Fibroblast of skin of back (primary cell): ENCODE measurements around the gene C3orf38.
A peak's percentile ranks its signal among the peaks of the same experiment; 100 is the strongest.
"Not testable (repeated sequence)": the region's sequence is repeated elsewhere in the genome, so short reads cannot be mapped to it uniquely, and the experiment has no call there.

ENCODE experiments used
- DNase-seq: peaks from one replicate; pipeline ENCODE4 v3.0.0-alpha.2; 2013

The C3orf38 gene

DNA sequence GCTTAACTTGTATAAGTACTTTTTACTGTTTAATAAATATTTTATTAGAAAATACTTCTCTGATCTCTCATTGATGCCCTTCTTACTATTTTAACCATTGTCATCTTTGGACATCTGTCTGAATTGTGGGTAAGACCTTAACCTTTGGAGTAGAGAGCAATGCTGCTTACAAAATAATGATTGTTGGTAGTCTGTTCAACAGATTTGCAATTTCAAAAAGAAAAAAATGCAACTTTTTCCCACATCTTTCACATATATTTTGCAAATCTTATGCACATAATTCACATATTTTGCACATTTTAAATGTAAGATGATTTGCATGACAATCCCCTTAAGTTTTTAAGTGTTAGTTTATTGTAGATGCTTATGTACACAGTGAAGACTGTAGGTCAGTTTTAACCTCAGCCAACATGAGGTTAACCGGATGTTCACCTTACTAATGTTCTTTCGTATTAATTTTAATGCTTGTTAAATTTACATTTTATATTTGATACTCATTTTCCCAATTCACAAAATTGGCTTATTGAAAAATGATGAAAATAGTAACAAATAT, 16.7 kb downstream of the C3orf38 start:
- DNase-seq: no peak

DNA sequence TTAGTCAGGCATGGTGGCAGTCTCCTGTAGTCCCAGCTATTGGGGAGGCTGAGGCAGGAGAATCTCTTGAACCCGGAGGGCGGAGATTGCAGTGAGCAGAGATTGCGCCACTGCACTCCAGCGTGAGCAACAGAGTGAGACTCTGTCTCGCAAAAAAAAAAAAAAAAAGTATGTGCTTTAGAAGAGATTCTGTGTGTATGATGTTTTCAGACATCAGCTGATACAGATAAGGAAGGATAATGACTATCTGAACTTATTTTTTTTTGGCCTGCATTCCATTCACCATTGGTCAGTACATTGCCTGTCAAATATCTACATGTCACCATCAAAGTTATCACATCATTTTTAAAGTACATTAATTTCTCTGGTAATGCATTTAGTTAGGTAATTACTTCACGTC, 17.4 kb downstream of the C3orf38 start:
- no peak for DNase-seq

DNA sequence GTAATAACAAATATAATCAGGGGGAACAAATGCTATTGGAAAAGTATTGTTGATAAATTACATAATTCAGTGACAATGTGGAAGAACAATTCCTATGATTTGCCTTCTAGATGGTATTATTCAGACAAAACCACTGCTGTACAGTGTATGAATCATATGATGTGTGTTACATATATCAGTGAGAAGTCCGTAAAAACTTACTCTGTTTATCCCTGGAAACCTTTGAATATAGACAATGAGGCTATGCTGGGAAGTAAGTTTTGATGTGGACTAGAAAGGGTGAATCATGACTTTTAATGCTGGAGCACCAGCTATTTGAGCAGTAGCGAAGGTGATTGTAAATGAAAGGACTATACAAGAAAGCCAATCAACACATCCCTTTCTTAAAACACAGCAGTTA, 17.9 kb downstream of the C3orf38 start:
- no peak for DNase-seq

DNA sequence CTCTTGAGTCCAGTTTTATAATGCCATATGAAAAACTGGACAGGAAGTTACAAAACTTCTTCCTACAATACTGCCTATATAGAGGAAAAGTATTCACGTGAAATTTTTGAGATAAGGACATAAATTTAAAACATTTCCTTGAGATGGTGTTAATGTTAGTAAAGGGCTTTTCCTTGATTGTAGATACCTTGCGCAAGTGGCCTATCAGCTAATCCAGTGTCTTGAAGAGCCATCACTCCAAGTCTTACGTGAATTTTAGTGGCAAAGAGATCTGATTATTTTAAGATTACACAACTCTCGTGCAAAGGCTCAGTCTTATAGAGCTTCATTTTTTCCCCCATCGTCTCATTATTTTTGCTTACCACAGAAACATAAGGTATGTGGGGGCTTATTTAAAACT, 18.4 kb downstream of the C3orf38 start:
- no peak for DNase-seq

DNA sequence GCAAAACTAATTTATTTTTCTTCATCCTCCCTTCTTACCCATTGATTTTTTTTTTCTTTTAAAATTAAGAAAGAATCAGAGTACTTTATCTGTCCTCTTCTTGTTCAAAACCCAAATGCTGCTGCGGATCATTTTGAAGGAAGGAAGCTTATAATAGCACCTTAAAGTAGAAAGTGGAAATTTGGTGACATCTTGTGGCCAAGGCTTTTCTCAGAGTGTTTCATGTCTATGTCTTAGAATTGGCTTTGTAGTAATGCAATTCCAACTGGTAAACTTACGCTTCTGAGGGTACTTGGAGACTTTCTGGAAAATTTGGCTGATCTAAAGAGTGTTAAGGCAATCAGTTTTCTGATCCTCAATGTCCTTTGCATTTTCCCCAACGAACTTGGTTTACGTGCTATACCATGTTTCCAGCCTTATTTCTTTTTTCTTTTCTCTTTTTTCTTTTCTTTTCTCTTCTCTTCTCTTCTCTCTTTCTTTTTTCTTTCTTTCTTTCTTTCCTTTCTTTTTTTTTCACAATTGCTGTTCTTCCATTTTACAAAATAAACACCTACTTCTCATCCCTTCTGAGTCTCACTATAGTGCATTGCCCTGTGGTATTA, 30.7 kb downstream of the C3orf38 start:
- peak; percentile 58 for DNase-seq

DNA sequence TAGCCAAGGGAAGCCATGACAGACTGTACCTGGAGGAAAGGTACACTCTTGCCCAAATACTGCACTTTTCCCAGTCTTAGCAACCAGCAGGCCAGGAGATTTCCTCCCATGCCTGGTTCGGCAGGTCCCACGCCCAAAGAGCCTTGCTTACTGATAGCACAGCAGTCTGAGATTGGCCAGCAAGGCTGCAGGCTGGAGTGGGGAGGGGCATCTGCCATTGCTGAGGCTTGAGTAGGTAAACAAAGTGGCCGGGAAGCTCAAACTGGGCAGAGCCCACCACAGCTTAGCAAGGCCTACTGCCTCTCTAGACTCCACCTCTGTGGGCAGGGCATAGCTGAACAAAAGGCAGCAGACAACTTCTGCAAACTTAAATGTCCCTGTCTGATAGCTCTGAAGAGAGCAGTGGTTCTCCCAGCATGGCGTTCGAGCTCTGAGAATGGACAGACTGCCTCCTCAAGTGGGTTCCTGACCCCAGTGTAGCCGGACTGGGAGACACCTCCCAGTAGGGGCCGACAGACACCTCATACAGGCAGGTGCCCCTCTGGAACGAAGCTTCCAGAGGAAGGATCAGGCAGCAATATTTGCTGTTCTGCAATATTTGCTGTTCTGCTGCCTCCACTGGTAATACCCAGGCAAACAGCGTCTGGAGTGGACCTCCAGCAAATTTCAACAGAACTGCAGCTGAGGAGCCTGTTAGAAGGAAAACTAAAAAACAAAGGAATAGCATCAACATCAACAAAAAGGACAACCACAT, 32.6 kb downstream of the C3orf38 start:
- not testable (repeated sequence) for DNase-seq

DNA sequence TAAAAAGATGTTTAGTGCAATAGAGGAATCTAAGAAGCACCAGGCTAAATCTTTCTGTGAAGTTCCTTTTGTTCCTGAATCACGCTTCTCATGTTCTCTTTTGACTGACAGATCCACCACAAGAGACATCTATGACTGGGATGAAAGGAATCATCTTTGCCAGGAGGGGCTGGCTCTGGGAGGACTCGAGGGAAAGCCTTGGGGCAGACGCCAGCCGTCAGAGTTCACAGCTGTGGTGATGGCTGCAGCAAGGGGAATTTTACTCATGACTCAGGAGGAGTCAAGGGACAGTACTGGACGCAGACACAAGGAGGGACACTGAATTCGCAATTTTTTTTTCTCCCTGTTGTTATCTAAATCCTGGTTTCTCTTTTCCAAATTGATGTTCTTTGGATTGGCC, 38.7 kb downstream of the C3orf38 start:
- peak; percentile 67 for DNase-seq

DNA sequence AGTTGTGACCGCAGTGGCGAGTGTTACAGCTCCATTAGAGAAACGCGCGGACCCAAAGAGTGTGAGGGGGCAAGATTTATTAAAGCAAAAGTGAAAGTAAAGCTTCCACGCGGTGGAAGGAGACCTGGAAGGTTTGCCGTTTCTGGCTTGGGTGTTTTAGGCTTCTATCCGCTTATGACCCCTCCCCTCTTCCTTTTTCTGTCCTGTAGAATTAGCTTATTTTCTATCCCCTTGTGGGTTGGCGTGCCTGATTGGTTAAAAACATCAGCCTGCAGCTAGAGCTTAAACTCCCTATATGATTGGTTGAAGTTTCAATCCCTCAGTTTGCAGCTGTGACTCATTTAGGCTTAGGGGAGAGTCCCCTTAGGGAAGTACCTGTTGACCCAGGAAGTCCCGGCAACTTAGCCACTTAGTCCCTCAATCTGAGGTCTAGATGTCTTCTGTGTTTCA, 39.6 kb downstream of the C3orf38 start:
- DNase-seq: no peak

DNA sequence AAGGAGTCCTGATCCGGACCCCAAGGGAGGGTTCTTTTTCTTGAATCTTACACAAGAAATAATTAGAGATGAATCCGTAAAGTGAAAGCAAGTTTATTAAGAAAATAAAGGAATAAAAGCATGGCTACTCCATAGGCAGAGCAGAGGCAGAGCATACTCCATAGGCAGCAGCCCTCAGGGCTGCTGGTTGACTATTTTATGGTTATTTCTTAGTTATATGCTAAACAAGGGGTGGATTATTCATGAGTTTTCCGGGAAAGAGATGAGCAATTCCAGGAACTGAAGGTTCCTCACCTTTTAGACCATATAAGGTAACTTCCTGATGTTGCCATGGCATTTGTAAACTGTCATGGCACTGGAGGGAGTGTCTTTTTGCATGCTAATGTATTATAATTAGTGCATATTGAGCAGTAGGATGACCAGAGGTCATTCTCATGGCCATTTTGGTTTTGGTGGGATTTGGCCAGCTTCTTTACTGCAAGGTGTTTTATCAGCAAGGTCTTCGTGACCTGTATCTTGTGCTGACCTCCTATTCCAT, 42.2 kb downstream of the C3orf38 start:
- DNase-seq: no peak

DNA sequence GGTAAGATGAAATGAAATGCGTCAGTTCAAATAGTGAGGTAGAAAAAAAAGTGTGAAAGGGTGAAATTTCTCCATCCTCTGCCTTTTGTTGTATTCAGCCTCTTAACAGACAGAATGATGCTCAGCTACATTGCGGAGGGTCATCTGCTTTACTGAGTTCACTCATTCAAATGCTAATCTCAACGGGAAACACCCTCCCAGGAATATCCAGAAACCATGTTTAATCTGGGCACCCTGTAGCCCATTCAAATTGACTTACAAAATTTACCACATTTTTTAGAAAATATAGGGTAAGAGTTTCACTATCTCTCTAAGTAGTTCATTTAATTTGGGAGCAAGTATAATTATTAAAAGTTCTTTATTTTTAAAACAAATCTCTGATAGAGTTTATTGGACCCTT, 42.9 kb downstream of the C3orf38 start:
- no peak for DNase-seq

DNA sequence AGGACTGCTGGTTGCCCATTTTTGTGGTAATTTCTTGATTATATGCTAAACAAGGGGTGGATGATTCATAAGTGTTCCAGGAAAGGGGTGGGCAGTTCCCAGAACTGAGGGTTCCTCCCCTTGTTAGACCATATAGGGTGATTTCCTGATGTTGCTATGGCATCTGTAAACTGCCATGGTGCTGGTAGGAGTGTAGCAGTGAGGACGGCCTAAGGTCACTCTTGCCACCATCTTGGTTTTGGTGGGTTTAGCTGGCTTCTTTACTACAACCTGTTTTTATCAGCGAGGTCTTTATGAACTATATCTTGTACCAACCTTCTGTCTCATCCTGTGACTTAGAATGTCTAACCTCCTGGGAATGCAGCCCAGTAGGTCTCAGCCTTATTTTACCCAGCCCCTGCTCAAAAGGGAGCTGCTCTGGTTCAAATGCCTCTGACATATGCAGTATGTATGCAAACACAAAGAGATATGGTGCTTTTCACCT, 46.2 kb downstream of the C3orf38 start:
- peak; percentile 76 for DNase-seq

DNA sequence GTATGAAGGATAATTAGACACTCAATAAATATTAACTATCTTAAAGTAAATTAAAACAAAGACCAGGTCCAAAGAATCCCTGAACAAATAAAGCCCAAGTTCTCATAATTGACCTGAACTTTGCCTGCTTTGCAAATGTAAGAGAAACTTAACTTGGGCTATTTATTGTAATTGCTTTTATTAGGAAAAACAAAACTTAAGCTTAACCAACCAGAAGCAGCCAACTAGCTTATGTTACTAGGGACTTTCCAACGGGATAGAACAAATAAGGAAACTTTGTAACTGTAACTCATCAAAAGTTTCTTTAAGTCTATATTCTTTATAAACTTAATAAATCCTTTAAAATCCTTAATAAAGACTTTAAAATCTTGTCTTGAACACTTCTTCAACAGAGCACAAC, 48.4 kb downstream of the C3orf38 start:
- no peak for DNase-seq

DNA sequence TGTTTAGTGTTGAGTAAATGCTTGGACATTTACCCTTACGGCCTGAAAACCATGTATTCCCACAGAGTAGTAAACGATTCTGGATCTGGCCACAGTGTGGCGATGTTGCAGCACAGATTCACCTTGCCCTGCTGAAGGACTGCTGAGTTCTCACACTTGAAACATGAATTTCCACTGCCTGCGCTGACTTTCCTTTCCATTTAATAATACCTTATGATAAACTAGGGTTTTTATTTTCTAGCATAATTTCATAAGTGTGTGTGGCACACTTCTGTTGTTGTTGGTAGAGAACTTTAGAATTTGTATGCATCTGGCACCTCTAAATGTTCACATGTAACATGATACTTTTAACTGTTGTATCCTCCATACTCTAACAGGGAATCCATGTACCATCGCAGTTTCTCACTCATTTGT, 53.9 kb downstream of the C3orf38 start:
- peak; percentile 59 for DNase-seq
